ENCODE data around the gene EBI3. TPM values are rescaled to one million over a fixed set of nuclear protein-coding genes. Genes with fewer than 3 reads are reported as not detected.

EBI3 gene
- total and polyA plus RNA-seq, 2 of the 8 experiments (the other 6 are each of a cell fraction or from before 2014, with no cell fraction given) = 0.99 to 8.4 TPM

- WGBS, 2 experiments (ENCODE audit: extremely low coverage in 1 of 2, insufficient coverage in 1 of 2, insufficient read length in 1 of 2, insufficient replicate concordance in 2 of 2, low coverage in 1 of 2, low lambda C conversion rate in 2 of 2, missing lambda C conversion rate in 1 of 2) = 89% methylated on average over 7 of the region's 7 CpGs; no CpG with 5 or more reads in 1 of the 2 experiments
- no peaks in the 10 kb centered on the region for H3K79me1 ChIP-seq (ENCODE audit: low read depth, low read length)
- H2BK12ac ChIP-seq (ENCODE audit: low read depth, low read length) = no peak overlapping the region
- DNase-seq (ENCODE audit: low read depth in 1 of 2, low spot score in 2 of 2) = no peak
- peaks cover 0 to 7% (median 2%) of the 10 kb centered on the region in 4 experiments; a peak in 4 of 8 replicates for H3K36me3 ChIP-seq (ENCODE audit: control insufficient read depth in 2 of 4, insufficient read depth in 4 of 4, low read length in 3 of 4)
- no peak for TF ChIP-seq CTBP2 (IDR thresholded peaks at IDR 0.05; ENCODE audit: borderline replicate concordance, insufficient read depth, insufficient read length, low read length)
- no peak for TF ChIP-seq E2F6 (IDR thresholded peaks at IDR 0.05)
- no peak for TF ChIP-seq TAF7 (optimal IDR thresholded peaks at IDR 0.05; ENCODE audit: borderline replicate concordance, low read depth, low read length)
- no peak for TF ChIP-seq PHF8 (conservative IDR thresholded peaks at IDR 0.05; ENCODE audit: low read depth, low read length)
- TF ChIP-seq NANOG (IDR thresholded peaks at IDR 0.05; ENCODE audit: insufficient read depth, low read depth, low read length, poor library complexity, severe bottlenecking) = no peak
- TF ChIP-seq POLR2A (IDR thresholded peaks at IDR 0.05; ENCODE audit: control extremely low read depth in 1 of 2, low read depth in 2 of 2, low read length in 2 of 2) = no peak
- TF ChIP-seq BCL11A (IDR thresholded peaks at IDR 0.05; ENCODE audit: low read depth in 2 of 2, low read length in 2 of 2) = no peak
- no peaks in the 10 kb centered on the region for H3K4me1 ChIP-seq (replicated peaks in 1 of 4; ENCODE audit: control insufficient read depth in 3 of 4, insufficient read depth in 4 of 4, low read length in 3 of 4)
- H4K91ac ChIP-seq (replicated peaks; ENCODE audit: insufficient read length, low read length) = no peak overlapping the region
- no peak overlapping the region for H3K14ac ChIP-seq (ENCODE audit: insufficient read length)
- H3K79me2 ChIP-seq (ENCODE audit: control insufficient read depth in 1 of 2, insufficient read depth in 2 of 2, low read length in 2 of 2) = no peaks in the 10 kb centered on the region
- H2AFZ ChIP-seq (ENCODE audit: low read length) = no peak overlapping the region
- H4K8ac ChIP-seq (ENCODE audit: extremely low read depth, insufficient read depth, low read length) = no peak overlapping the region
- no peak overlapping the region for H2AK5ac ChIP-seq (ENCODE audit: low read depth, low read length)
- H3K27me3 ChIP-seq (replicated peaks in 1 of 4; ENCODE audit: control insufficient read depth in 3 of 4, extremely low read depth in 1 of 4, insufficient read depth in 3 of 4, low read length in 3 of 4) = no peaks in the 10 kb centered on the region
- peaks cover 0 to 2% of the 10 kb centered on the region in 2 experiments; a peak in 1 of 4 replicates for H3K9me3 ChIP-seq (ENCODE audit: insufficient read depth in 2 of 2, low read depth in 1 of 2, low read length in 1 of 2)
- no peak overlapping the region for H3K4ac ChIP-seq (replicated peaks; ENCODE audit: insufficient read length, low read depth, low read length)
- no peak overlapping the region for H2BK120ac ChIP-seq (replicated peaks; ENCODE audit: low read depth, low read length)
- FAIRE-seq = no peak
- H3K56ac ChIP-seq (replicated peaks; ENCODE audit: insufficient read length, low read depth, low read length) = no peak overlapping the region
- CTCF ChIA-PET (ENCODE audit: partially characterized antibody) = interaction anchor here (0.9 to 2.3 kb wide), 3 partner anchors 47 to 398 kb away, joined by 3 to 7 read pairs (median 3); no protein-coding TSS in a partner anchor
- H4K20me1 ChIP-seq (replicated peaks in 1 of 2; ENCODE audit: control insufficient read depth in 1 of 2, insufficient read depth in 2 of 2, low read length in 2 of 2) = peaks cover 0 to 2% of the 10 kb centered on the region in 2 experiments
- POLR2A ChIA-PET (ENCODE audit: partially characterized antibody) = interaction anchor here (1.7 kb wide), 1 partner anchor 13 kb away, joined by 3 read pairs; no protein-coding TSS in a partner anchor
- no peak overlapping the region for H2BK15ac ChIP-seq (ENCODE audit: low read length)
- no peak overlapping the region for H3K23ac ChIP-seq (ENCODE audit: insufficient read length)
- H3K27ac ChIP-seq (ENCODE audit: low read depth, low read length) = no peak overlapping the region
- H3K9ac ChIP-seq (replicated peaks in 1 of 4; ENCODE audit: extremely low read depth in 1 of 4, low read depth in 3 of 4, low read length in 3 of 4) = no peak overlapping the region
- no peaks in the 10 kb centered on the region for H3K23me2 ChIP-seq (ENCODE audit: low read depth, low read length)
- no peak overlapping the region for H2BK20ac ChIP-seq (ENCODE audit: low read length)
- H2BK5ac ChIP-seq (ENCODE audit: low read depth, low read length) = no peak overlapping the region
- no peak overlapping the region for H4K5ac ChIP-seq (ENCODE audit: insufficient read length, low read depth, low read length)
- no peak overlapping the region for H3K18ac ChIP-seq (ENCODE audit: extremely low read depth, low read length)
- H3K4me3 ChIP-seq (ENCODE audit: extremely low read depth in 1 of 4, insufficient read depth in 2 of 4, low read depth in 3 of 4, low read length in 4 of 4) = no peak overlapping the region
- no peak overlapping the region for H3K4me2 ChIP-seq (ENCODE audit: insufficient read depth in 1 of 2, low read depth in 2 of 2, low read length in 2 of 2)
Measured at GRCh38 chr19:4220188-4220587, 9.1 kb upstream of the EBI3 start.

Data from H1 (cell line).